CD14-positive monocyte (primary cell): Measurements from ENCODE around the gene ERBB4. TPM values are rescaled to one million over a fixed set of nuclear protein-coding genes. Genes with fewer than 3 reads are reported as not detected.

Source experiments
- DNase-seq, 3 donors: peaks; one replicate each; pipeline ENCODE4 v3.0.0-alpha.2; 2011 to 2022
- H2AFZ ChIP-seq: 2 replicates; pipeline ENCODE4 v1.6.0; 2012; ENCODE audit warnings: mild to moderate bottlenecking, low read depth, low read length, inconsistent platforms; ENCODE audit not compliant: insufficient read depth, poor library complexity, severe bottlenecking
- H3K27ac ChIP-seq, 2 donors: 1 replicate in 1 of 2; 2 replicates in 1 of 2; pipeline ENCODE4 v1.5.1; 2012 to 2013; ENCODE audit warnings: low read length in 2 of 2, control low read depth in 1 of 2, inconsistent platforms in 1 of 2, low read depth in 1 of 2, mild to moderate bottlenecking in 1 of 2
- H3K27me3 ChIP-seq, 2 donors: one replicate each; pipeline versions ENCODE4 v1.6.0 to v1.6.1; 2011 to 2013; ENCODE audit warnings: low read length in 2 of 2; ENCODE audit not compliant: control insufficient read depth in 2 of 2, insufficient read depth in 2 of 2
- H3K36me3 ChIP-seq, 2 donors: replicated peaks in 1 of 2; 1 replicate in 1 of 2; 2 replicates in 1 of 2; pipeline versions ENCODE4 v1.5.1 to v1.6.1; 2012 to 2013; ENCODE audit warnings: low read length in 2 of 2, control low read depth in 1 of 2, inconsistent platforms in 1 of 2, mild to moderate bottlenecking in 1 of 2; ENCODE audit not compliant: insufficient read depth in 2 of 2, control insufficient read depth in 1 of 2
- H3K4me1 ChIP-seq, 2 donors: 1 replicate in 1 of 2; 2 replicates in 1 of 2; pipeline versions ENCODE4 v1.5.1 to v1.6.1; 2012 to 2013; ENCODE audit warnings: low read length in 2 of 2, control low read depth in 1 of 2, inconsistent platforms in 1 of 2, mild to moderate bottlenecking in 1 of 2, moderate library complexity in 1 of 2; ENCODE audit not compliant: insufficient read depth in 2 of 2, control insufficient read depth in 1 of 2
- H3K4me2 ChIP-seq: replicated peaks from 2 replicates; pipeline ENCODE3; 2012; ENCODE audit warnings: low read length, moderate library complexity, mild to moderate bottlenecking; ENCODE audit not compliant: poor library complexity, severe bottlenecking; ENCODE audit errors: extremely low read depth
- H3K4me3 ChIP-seq, 3 experiments: fragments of 200-600 bp in 1 of 3; sonication (generic) in 1 of 3; replicated peaks in 1 of 3; 1 replicate in 2 of 3; 2 replicates in 1 of 3; pipeline ENCODE4 v1.5.1; 2011 to 2013; ENCODE audit warnings: low read length in 3 of 3, mild to moderate bottlenecking in 3 of 3, control low read depth in 2 of 3, low read depth in 2 of 3, inconsistent platforms in 1 of 3, moderate library complexity in 1 of 3
- H3K79me2 ChIP-seq: 2 replicates; pipeline ENCODE4 v1.6.0; 2012; ENCODE audit warnings: mild to moderate bottlenecking, control low read depth, inconsistent platforms, low read length, moderate library complexity; ENCODE audit not compliant: insufficient read depth
- H3K9ac ChIP-seq: 2 replicates; pipeline ENCODE4 v1.6.0; 2017; ENCODE audit warnings: low read length, mild to moderate bottlenecking; ENCODE audit not compliant: insufficient read depth, poor library complexity, severe bottlenecking
- H3K9me3 ChIP-seq, 2 donors: replicated peaks in 1 of 2; 1 replicate in 1 of 2; 2 replicates in 1 of 2; pipeline versions ENCODE4 v1.5.1 to v1.6.1; 2012 to 2013; ENCODE audit warnings: low read length in 2 of 2, control low read depth in 1 of 2; ENCODE audit not compliant: control insufficient read depth in 1 of 2, insufficient read depth in 1 of 2
- H4K20me1 ChIP-seq: 2 replicates; pipeline ENCODE4 v1.6.0; 2012; ENCODE audit warnings: mild to moderate bottlenecking, low read length, control low read depth, moderate library complexity; ENCODE audit not compliant: insufficient read depth
- H3K27ac Mint-ChIP-seq, 7 donors: one replicate each; pipeline ENCODE4 v1.8.0; 2020; ENCODE audit warnings: mild to moderate bottlenecking in 7 of 7, mixed read lengths in 7 of 7, moderate library complexity in 6 of 7, inconsistent platforms in 2 of 7
- H3K27me3 Mint-ChIP-seq, 3 donors: one replicate each; pipeline ENCODE4 v1.8.0; 2021 to 2022; ENCODE audit warnings: low read depth in 3 of 3, mild to moderate bottlenecking in 3 of 3, mixed read lengths in 3 of 3, moderate library complexity in 3 of 3, inconsistent platforms in 1 of 3
- H3K36me3 Mint-ChIP-seq, 2 donors: one replicate each; pipeline ENCODE4 v1.8.0; 2020; ENCODE audit warnings: mixed read lengths in 2 of 2, inconsistent platforms in 1 of 2, mild to moderate bottlenecking in 1 of 2
- H3K4me1 Mint-ChIP-seq: one replicate; pipeline ENCODE4 v1.8.0; 2020; ENCODE audit warnings: mild to moderate bottlenecking, mixed read lengths
- H3K4me3 Mint-ChIP-seq, 2 donors: one replicate each; pipeline ENCODE4 v1.8.0; 2020; ENCODE audit warnings: mild to moderate bottlenecking in 2 of 2, mixed read lengths in 2 of 2, moderate library complexity in 1 of 2
- H3K9me3 Mint-ChIP-seq, 7 donors: one replicate each; pipeline ENCODE4 v1.8.0; 2020 to 2022; ENCODE audit warnings: mixed read lengths in 7 of 7, mild to moderate bottlenecking in 6 of 7, moderate library complexity in 6 of 7, inconsistent platforms in 2 of 7
- WGBS: methylation state at CpG from one replicate; pipeline ENCODE4 v1.1.5; 2013; ENCODE audit warnings: missing lambda C conversion rate; ENCODE audit not compliant: insufficient coverage; 5-methylcytosine and 5-hydroxymethylcytosine counted together
- intact Hi-C, 2 donors: fragments of 100-400 bp; cut with micrococcal nuclease; formaldehyde crosslinking; loops; one replicate each; pipeline versions ENCODE4 v1.15.0 to v1.15.1; 2023
- polyA plus RNA-seq, 3 donors: library from polyadenylated mRNA; depleted of rRNA in 1 of 3; unstranded in 2 of 3; stranded (reverse) in 1 of 3; fragments of 300-500 nt in 2 of 3; fragments of >200 nt in 1 of 3; fragmentation: Illumina TruSeq in 2 of 3; gene quantifications; 1 replicate in 2 of 3; 2 replicates in 1 of 3; pipeline ENCODE4 v1.2.3, GENCODE V29; 2012 to 2021
- TF ChIP-seq, protein P1 (sequence below): fragments of 200-600 bp; IDR thresholded peaks from one replicate; pipeline ENCODE4 v1.8.0; 2022; ENCODE audit warnings: antibody characterized with exemption, mild to moderate bottlenecking

ERBB4 gene
- polyA plus RNA-seq, 3 donors = not detected

- H3K4me3 ChIP-seq = no peak overlapping the region
- no peak for DNase-seq
- no peak overlapping the region for H3K4me2 ChIP-seq
- H4K20me1 ChIP-seq = no peaks in the 10 kb centered on the region
- no peak overlapping the region for H2AFZ ChIP-seq
- H3K36me3 ChIP-seq = no peaks in the 10 kb centered on the region
- TF ChIP-seq, protein P1, sequence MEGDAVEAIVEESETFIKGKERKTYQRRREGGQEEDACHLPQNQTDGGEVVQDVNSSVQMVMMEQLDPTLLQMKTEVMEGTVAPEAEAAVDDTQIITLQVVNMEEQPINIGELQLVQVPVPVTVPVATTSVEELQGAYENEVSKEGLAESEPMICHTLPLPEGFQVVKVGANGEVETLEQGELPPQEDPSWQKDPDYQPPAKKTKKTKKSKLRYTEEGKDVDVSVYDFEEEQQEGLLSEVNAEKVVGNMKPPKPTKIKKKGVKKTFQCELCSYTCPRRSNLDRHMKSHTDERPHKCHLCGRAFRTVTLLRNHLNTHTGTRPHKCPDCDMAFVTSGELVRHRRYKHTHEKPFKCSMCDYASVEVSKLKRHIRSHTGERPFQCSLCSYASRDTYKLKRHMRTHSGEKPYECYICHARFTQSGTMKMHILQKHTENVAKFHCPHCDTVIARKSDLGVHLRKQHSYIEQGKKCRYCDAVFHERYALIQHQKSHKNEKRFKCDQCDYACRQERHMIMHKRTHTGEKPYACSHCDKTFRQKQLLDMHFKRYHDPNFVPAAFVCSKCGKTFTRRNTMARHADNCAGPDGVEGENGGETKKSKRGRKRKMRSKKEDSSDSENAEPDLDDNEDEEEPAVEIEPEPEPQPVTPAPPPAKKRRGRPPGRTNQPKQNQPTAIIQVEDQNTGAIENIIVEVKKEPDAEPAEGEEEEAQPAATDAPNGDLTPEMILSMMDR = no peak
- H3K4me1 ChIP-seq = no peaks in the 10 kb centered on the region
- H3K27me3 Mint-ChIP-seq = peaks cover 0 to 2% (median 2%) of the 10 kb centered on the region in 3 donors
- H3K9me3 Mint-ChIP-seq = no peaks in the 10 kb centered on the region
- 86% methylated on average over 1 of the region's 2 CpGs for WGBS
- no peak overlapping the region for H3K9ac ChIP-seq
- H3K27ac Mint-ChIP-seq = no peak overlapping the region
- no peaks in the 10 kb centered on the region for H3K79me2 ChIP-seq
- no peak overlapping the region for H3K27ac ChIP-seq
- intact Hi-C loops = no loop called here
- no peaks in the 10 kb centered on the region for H3K36me3 Mint-ChIP-seq
- H3K9me3 ChIP-seq = no peaks in the 10 kb centered on the region
- no peaks in the 10 kb centered on the region for H3K4me1 Mint-ChIP-seq
- no peaks in the 10 kb centered on the region for H3K27me3 ChIP-seq
- no peak overlapping the region for H3K4me3 Mint-ChIP-seq
Observed at GRCh38 chr2:212142631-212143030, 396.0 kb downstream of the ERBB4 start.

DNA sequence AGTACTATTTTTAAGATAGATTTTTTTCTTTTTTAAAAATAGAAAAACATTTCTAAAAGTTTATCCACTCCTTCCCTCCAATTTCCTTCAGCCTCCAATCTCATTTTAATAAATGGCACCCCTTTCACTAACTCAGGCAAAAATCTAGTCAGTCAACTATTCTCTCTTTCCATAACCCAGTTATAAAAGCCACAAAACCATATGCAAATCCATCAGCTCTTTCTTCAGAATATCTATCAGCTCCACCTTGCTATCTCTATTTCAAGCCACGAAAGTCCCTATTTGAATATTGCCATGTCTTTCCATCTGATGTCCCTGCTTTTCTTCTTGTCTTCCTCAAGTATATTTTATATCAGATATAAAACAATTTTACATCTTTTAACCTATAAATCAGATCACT is 397.1 kb downstream of the ERBB4 start:
- Histone ChIP-seq H3K9ac (no peak overlapping the region), H3K79me2 (no peaks in the 10 kb centered on the region), H3K4me3 (no peak overlapping the region), H3K4me2 (no peak overlapping the region), H3K27ac (no peak overlapping the region), H2AFZ (no peak overlapping the region), H3K27me3 (no peaks in the 10 kb centered on the region), H4K20me1 (no peaks in the 10 kb centered on the region), H3K9me3 (no peaks in the 10 kb centered on the region), H3K4me1 (no peaks in the 10 kb centered on the region), H3K36me3 (no peaks in the 10 kb centered on the region)
- Mint-ChIP-seq H3K27ac (no peak overlapping the region), H3K4me3 (no peak overlapping the region), H3K27me3 (peaks cover 0 to 2% (median 2%) of the 10 kb centered on the region in 3 donors), H3K36me3 (no peaks in the 10 kb centered on the region), H3K9me3 (no peaks in the 10 kb centered on the region), H3K4me1 (no peaks in the 10 kb centered on the region)
- TF ChIP-seq, protein P1 = no peak
- WGBS = no CpG with 5 or more reads among the region's 1 CpG
- DNase-seq = no peak
- intact Hi-C loops = no loop called here
